ENCODE measurements around the gene ZNF343.

DNA sequence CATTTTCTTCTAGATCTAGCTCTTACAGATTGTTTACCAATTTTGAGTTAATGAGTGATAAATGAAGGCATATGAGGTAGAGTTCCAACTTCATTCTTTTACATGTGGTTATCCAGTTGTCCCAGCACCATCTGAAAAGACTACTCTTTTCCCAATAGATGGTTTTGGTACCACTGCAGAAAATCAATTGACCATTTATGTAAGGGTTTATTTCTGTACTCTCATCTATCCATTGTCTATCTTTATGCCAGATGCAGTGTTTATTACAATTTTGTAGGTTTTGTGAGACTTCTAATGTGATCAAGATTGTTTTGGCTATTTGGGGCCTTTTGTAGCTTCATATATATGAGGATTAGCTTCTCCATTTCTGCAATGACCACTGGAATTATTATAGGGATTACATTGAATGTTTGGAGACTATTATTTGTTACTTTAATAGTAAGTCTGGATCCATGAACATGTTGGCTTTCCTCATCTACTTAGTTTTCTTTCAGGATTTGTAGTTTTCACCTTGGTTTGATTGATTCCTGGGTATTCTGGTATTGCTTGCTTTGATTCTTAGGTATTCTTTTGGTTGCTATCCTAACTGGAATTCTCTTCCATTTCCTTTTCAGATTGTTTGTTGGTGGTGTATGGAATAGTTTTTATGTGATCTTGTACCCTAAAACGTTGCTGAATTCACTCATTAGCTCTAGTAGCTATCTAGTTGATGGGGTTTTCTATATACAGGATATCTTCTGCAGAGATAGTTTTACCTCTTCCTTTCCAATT lies 48.5 kb downstream of the ZNF343 start:
- TF ChIP-seq, protein P1, sequence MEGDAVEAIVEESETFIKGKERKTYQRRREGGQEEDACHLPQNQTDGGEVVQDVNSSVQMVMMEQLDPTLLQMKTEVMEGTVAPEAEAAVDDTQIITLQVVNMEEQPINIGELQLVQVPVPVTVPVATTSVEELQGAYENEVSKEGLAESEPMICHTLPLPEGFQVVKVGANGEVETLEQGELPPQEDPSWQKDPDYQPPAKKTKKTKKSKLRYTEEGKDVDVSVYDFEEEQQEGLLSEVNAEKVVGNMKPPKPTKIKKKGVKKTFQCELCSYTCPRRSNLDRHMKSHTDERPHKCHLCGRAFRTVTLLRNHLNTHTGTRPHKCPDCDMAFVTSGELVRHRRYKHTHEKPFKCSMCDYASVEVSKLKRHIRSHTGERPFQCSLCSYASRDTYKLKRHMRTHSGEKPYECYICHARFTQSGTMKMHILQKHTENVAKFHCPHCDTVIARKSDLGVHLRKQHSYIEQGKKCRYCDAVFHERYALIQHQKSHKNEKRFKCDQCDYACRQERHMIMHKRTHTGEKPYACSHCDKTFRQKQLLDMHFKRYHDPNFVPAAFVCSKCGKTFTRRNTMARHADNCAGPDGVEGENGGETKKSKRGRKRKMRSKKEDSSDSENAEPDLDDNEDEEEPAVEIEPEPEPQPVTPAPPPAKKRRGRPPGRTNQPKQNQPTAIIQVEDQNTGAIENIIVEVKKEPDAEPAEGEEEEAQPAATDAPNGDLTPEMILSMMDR (IDR thresholded peaks at IDR 0.05 in 2 of 3, conservative IDR thresholded peaks at IDR 0.05 in 1 of 3; ENCODE audit: borderline replicate concordance in 1 of 3, insufficient read depth in 1 of 3, low read depth in 2 of 3, low read length in 2 of 3) = no peak
- TF ChIP-seq ZNF274 (IDR thresholded peaks at IDR 0.05; ENCODE audit: low read depth, low read length) (no peak), CEBPB (IDR thresholded peaks at IDR 0.05; ENCODE audit: low read depth) (no peak)
- TF ChIP-seq, protein P2, sequence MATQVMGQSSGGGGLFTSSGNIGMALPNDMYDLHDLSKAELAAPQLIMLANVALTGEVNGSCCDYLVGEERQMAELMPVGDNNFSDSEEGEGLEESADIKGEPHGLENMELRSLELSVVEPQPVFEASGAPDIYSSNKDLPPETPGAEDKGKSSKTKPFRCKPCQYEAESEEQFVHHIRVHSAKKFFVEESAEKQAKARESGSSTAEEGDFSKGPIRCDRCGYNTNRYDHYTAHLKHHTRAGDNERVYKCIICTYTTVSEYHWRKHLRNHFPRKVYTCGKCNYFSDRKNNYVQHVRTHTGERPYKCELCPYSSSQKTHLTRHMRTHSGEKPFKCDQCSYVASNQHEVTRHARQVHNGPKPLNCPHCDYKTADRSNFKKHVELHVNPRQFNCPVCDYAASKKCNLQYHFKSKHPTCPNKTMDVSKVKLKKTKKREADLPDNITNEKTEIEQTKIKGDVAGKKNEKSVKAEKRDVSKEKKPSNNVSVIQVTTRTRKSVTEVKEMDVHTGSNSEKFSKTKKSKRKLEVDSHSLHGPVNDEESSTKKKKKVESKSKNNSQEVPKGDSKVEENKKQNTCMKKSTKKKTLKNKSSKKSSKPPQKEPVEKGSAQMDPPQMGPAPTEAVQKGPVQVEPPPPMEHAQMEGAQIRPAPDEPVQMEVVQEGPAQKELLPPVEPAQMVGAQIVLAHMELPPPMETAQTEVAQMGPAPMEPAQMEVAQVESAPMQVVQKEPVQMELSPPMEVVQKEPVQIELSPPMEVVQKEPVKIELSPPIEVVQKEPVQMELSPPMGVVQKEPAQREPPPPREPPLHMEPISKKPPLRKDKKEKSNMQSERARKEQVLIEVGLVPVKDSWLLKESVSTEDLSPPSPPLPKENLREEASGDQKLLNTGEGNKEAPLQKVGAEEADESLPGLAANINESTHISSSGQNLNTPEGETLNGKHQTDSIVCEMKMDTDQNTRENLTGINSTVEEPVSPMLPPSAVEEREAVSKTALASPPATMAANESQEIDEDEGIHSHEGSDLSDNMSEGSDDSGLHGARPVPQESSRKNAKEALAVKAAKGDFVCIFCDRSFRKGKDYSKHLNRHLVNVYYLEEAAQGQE (IDR thresholded peaks at IDR 0.05; ENCODE audit: low read depth) = no peak
